T-helper 2 cell (primary cell): ENCODE measurements around the gene COL11A2.

Experiments
- DNase-seq, 5 experiments: peaks; one replicate each; pipeline versions ENCODE4 v3.0.0 to v3.0.0-alpha.2; 2012 to 2022

COL11A2 gene

DNA sequence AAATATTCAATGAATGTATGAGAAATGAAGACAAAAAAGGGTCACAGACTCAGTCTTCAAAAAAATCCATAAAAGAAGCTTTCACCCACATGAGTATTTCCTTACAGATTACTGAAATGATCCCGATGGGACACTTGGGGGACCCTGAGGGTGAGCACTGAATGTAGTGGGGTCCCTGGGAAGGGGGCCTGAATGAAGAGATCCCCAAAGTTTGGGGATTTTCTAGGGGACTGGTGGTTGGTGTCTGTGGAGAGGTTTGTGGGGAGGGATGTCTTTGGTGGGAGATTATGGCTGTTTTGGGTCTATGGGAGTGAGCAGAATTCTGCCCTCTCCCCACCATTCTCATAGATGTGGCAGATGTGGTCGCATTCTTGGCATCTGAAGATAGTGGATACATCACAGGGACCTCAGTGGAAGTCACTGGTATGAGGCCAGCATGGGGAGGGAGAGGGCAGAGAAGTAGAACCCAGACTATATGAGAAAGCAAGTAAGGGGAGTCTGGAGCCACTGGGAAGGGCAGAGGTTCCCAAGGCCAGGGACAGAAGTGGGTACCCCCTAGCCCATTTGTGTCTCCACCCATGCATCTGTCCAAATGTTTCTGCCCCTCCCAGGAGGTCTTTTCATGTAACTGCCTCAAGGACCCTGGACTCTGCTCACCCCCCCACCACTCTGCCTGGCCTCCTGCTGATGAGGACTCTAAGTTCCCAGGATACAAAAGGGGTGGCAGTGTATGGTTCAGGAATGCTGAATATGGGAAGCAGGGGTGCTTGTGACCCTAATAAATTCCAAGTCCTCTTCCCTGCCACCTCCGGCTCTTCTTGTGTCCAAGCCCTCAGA is 14.0 kb upstream of the COL11A2 start:
- DNase-seq, result no peak

- DNase-seq, result peak in 1 of 5 experiments; percentile 59
Observed at GRCh38 chr6:33205191-33206026, 13.1 kb upstream of the COL11A2 start.

- DNase-seq, result peak; percentile 79 to 93 (median 88)
Observed at GRCh38 chr6:33204415-33205190, 12.3 kb upstream of the COL11A2 start, which contains the start of gene HSD17B8. TSS of gene HSD17B8 (plus strand) at chr6:33204655. CDS start at chr6:33204669, 14 bp downstream.

DNA sequence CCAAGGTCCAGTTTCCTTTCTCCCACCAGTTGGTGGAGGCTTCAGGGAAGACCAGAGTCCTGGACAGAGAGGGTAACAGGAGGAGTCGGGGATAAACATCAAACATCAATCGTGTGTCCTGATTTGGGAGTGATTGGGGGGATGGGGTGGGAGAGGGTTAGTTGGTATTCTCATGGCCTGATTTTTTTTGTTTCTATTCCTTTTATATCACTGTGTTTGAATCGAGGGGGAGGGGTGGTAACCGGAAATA is 11.8 kb upstream of the COL11A2 start:
- DNase-seq, result no peak

DNA sequence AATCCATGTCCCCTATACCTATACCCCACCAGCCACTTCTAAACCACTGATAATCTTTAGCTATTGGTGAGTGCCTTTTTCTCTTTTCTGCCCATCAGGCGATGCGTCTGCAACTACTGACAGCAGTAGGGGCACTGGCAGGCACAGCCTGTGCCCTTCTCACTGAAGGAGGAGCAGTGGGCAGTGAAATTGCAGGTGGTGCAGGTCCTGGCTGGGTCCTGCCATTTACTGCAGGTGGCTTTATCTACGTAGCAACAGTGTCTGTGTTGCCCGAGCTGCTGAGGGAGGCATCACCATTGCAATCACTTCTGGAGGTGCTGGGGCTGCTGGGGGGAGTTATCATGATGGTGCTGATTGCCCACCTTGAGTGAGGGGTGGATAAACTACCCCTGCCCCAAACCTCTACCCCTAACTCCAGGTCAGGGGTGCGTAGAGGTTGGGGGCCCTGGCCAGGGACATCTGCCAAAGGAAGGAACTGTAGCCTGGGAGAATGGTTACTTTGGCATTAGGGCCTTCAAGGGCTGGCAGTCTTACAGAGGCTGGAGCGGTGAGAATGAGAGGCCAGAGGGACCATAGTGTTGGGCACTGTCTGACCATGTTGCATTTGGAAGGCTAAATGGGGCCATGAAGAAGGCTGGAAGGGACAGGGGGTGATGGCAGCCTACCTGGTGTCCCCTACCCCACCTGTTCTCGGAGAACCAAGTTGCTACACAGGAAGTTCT is 11.3 kb upstream of the COL11A2 start:
- DNase-seq, result no peak

DNA sequence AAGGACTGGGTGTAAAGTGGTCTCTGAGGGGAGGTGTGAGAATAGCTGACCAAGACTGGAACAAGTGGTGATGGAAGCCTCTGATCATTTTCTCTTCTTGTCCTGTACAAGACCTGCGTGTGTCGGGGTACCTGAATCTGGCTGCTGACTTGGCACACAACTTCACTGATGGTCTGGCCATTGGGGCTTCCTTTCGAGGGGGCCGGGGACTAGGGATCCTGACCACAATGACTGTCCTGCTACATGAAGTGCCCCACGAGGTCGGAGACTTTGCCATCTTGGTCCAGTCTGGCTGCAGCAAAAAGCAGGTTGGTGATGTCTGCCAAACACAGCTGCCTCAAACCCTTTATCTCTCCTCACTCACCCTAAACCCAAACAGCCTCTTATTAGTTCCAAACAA is 10.5 kb upstream of the COL11A2 start:
- no peak for DNase-seq

DNA sequence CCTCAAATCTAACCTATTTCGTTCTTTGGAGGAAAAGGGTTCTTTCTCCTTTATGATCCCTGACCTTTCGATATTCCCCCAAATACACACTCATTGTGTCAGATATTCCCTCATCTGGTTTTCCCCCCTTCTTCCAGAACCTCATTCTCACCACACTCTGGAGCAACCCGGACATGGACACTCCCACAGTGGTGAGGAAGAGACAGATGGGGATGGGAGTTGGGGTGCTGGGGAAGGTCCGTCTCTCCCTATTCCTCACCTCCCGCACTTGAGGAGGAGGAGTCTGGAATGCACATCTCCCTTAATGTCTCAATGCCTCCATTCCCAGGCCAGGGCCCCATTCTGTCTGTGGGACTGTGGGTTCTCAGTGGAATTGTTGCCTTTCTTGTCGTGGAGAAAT is 9.7 kb upstream of the COL11A2 start:
- DNase-seq, result no peak

DNA sequence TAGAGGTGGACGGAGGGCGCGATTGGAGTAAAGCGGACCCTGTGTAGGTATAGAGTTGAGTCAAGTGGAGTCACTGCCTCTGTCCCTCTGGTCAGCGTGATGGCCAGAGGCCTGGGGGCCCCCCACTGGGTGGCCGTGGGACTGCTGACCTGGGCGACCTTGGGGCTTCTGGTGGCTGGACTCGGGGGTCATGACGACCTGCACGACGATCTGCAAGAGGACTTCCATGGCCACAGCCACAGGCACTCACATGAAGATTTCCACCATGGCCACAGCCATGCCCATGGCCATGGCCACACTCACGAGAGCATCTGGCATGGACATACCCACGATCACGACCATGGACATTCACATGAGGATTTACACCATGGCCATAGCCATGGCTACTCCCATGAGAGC is 8.9 kb upstream of the COL11A2 start:
- no peak for DNase-seq

GRCh38 chr6:33200219-33201146 is 8.2 kb upstream of the COL11A2 start, which contains the start of the genes RXRB and SLC39A7:
TSS of gene RXRB (minus strand) at chr6:33200665. CDS start at chr6:33200476, 189 bp downstream.
TSS of gene SLC39A7 (plus strand) at chr6:33200867. CDS start at chr6:33201246, 379 bp downstream.
- DNase-seq, result peak; percentile 96 to 99 (median 98)

DNA sequence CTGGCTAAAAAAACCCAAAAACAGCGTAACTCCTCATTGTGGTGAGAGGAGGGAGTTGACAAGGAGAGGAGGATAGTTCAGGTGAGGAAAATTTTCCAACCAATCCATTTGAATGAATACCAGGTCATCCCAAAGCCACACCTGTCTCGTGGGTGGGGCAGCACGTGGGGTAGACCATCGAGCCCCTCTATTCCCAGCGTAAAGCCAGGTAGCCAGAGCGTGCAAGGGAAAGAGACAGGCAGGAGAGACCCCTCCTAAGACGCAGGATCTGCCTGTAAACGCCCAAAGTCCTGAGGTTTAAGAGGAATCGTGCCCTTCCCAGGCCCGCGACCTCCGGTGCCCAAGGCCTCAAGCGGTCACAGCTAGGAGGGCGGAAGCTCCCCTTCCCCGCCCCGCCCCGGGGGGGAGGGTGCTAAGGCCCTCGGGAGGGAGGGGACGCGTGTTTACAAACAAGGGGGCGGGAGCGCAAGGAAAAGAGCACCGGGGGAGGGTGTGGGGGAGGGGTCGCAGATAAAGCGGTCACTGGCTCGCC is 7.5 kb upstream of the COL11A2 start:
- DNase-seq, result peak in 2 of 5 experiments; percentile 64 to 86

GRCh38 chr6:33198853-33199436 is 6.7 kb upstream of the COL11A2 start:
- no peak for DNase-seq

DNA sequence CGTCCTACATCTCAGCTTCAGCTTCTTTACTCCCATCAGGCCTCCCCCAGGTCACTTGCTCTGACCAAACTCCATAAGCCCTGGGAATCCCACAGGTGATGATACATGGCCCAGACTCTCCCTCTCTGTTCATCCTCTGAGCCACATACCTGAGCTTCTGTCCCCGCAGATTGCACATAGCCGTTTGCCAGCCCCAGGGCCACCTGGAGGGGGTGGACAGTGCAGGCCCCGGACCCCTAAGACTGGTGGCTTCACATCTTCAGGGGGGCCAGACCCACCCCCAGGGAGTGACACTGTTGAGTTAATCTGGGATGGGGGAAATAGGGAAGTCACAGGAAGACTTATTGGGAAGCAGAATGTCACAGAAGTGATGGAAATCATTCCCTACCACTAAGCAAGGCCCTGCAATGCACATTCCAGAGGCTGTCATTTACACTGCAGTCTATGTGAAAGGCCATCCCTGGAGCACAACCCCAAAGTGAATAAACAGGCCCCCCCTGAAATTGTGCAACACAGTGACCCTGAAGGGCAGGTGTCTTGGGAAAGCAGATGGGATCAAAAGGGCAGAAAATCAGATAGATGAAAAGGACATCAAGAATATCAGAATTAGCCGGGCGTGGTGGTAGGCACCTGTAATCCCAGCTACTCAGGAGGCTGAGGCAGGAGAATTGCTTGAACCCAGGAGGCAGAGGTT is 6.0 kb upstream of the COL11A2 start:
- DNase-seq, result no peak

- peak in 2 of 5 experiments; percentile 36 to 63 for DNase-seq
Observed at GRCh38 chr6:33197431-33198048, 5.3 kb upstream of the COL11A2 start.

DNA sequence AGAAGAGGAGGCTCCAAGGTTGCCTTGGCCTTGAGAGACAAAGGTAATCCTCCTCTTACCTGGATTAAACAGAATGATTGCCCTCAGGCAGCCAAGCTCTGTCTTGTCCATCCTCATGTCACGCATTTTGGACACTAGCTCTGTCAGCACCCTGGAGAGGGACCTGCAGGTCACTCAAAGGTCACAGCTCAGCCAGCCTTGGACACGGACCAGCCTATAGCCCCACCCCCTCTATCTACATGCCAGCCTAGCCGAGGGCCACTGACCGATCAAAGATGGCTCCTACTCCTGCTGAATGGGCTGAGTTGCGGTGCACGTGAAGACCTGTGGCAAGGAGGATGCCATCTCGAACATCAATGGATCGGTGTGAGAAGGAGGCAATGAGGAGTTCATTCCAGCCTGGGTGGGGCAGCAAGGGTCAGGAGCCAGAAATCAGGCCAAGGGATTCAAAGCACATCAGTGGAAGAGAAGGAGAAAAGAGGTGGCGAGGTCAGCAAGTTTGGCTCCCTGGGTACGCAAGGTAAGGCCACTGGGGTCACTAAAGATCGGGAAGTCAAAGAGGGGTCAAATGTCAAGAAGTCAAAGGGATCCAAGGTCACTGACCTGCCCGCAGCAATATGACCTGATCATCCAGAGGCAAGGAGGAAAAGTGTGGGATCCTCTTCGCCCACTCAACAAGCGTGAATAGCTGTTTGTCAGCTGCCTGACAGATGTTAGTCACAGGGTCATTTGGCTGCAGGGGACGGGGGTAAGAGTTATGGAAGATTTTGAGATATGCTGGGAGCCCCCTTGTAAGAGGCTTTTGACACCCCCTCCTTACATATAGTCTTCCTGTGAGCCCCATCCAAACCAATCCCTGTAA is 3.3 kb upstream of the COL11A2 start:
- no peak for DNase-seq

GRCh38 chr6:33194431-33194979 is 2.2 kb upstream of the COL11A2 start:
- no peak for DNase-seq

GRCh38 chr6:33193619-33194018 is 1.4 kb upstream of the COL11A2 start:
- DNase-seq, result no peak

DNA sequence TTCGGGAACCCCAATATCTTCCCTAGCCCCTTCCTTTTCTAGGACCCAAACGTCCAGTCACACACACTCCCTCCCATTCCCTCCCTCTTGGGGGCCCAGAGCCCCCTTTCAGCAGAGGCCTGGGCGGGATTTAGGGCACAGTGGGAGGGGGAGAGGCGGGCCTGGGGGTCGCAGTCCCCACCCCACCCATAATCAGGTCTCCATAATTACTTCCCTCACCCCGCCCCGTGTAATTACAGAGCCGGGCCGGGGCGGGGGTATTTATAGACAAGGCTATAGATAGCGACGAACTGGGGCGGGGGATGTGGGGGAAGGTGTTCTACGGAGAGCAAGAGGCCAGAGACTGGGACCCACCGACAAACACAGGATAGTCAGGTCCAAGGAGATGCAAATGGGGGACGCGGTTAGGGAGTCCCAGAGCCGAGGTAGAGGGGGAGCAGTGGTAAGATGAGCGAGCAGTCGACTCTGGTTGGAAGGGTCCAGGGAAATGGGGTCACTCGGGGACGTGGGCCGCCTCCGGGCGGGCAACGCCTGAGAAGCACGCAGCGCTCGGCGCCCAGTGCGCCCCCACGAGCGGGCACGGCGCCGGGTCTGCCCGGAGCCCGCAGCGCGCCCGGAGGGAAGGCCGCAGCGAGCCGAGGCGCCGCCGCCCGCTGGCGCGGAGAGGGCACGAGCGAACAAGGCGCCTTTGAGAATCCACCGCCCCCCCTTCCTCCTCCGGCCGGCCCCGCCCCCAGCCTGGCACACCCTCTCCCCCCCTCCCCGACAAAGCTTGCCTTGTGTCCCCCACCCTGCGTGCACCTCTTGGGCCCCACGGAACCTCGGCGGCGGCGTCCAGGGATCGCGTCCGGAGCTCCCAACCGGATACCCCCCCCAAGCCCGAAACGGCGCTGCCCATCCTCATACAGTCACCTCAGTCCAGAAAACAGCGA is 670 bp upstream of the COL11A2 start:
- DNase-seq, result peak in 2 of 5 experiments; percentile 22 to 34
